K562 (cell line): ENCODE results near the gene PHOSPHO1. TPM values are rescaled to one million over a fixed set of nuclear protein-coding genes. Genes with fewer than 3 reads are reported as not detected.

Experiments
- ATAC-seq: fragments of 200-7000 bp; cut with Tn5 transposase; 3 replicates; pipeline ENCODE4 v1.9.1; 2020; ENCODE audit warnings: moderate library complexity
- BruUV-seq: library from RNA; stranded (reverse); fragments of 400-500 nt; replicated peaks from 2 replicates; lab custom pipeline; 2021; lab: Mats Ljungman, UMichigan
- CTCF ChIA-PET: fragments of 300-600 bp; formaldehyde crosslinking; extraction: SDS; loops from one replicate; lab custom pipeline; 2021; ENCODE audit warnings: low intra/inter-chr PET ratio; lab: Yijun Ruan, JAX
- POLR2A ChIA-PET: fragments of 300-600, 350-650 bp; sonication (Branson Sonifier 250); formaldehyde crosslinking; extraction: SDS; loops from one replicate; lab custom pipeline; 2021; ENCODE audit warnings: antibody characterized with exemption, inconsistent platforms; lab: Yijun Ruan, JAX
- DNase-seq, 4 experiments: peaks; one replicate each; pipeline versions ENCODE4 v3.0.0 to v3.0.0-alpha.2; 2011 to 2018; ENCODE audit warnings: low spot score in 3 of 4, mixed read lengths in 3 of 4; ENCODE audit errors: extremely low read depth in 1 of 4
- FAIRE-seq: peaks from 2 replicates; lab custom pipeline; 2011; peaks lifted over from hg19 to GRCh38; lab: Jason Lieb, UNC
- H2AFZ ChIP-seq: 2 replicates; pipeline ENCODE4 v1.6.0; 2011; ENCODE audit warnings: low read depth, low read length, control low read depth, inconsistent platforms
- H3K27ac ChIP-seq: fragments of 200-600 bp; 3 replicates; pipeline ENCODE4 v1.8.0; 2011; ENCODE audit warnings: low read depth, mild to moderate bottlenecking, control low read depth, inconsistent platforms, low read length, moderate library complexity, mixed read lengths; ENCODE audit errors: extremely low read depth
- H3K27me3 ChIP-seq, 2 experiments: fragments of 300-600 bp in 1 of 2; 2 replicates in 1 of 2; 3 replicates in 1 of 2; pipeline versions ENCODE4 v1.6.0 to v1.8.0; 2011; ENCODE audit warnings: inconsistent platforms in 2 of 2, low read length in 2 of 2, mild to moderate bottlenecking in 1 of 2, mixed read lengths in 1 of 2, moderate library complexity in 1 of 2; ENCODE audit not compliant: control insufficient read depth in 2 of 2, insufficient read depth in 2 of 2
- H3K36me3 ChIP-seq: fragments of 300-600 bp; 3 replicates; pipeline ENCODE4 v1.8.0; 2011; ENCODE audit warnings: mild to moderate bottlenecking, low read length, inconsistent platforms; ENCODE audit not compliant: control insufficient read depth, insufficient read depth
- H3K4me1 ChIP-seq, 2 experiments: fragments of 200-600 bp in 1 of 2; replicated peaks in 1 of 2; 2 replicates in 1 of 2; 3 replicates in 1 of 2; pipeline versions ENCODE4 v1.5.1 to v1.8.0; 2011; ENCODE audit warnings: inconsistent platforms in 2 of 2, low read length in 2 of 2, mild to moderate bottlenecking in 1 of 2, mixed read lengths in 1 of 2, moderate library complexity in 1 of 2; ENCODE audit not compliant: control insufficient read depth in 2 of 2, insufficient read depth in 2 of 2
- H3K4me2 ChIP-seq: 2 replicates; pipeline ENCODE4 v1.6.1; 2011; ENCODE audit warnings: low read length, control low read depth, inconsistent platforms, mixed read lengths; ENCODE audit not compliant: insufficient read depth
- H3K4me3 ChIP-seq: fragments of 200-600 bp; sonication (generic), shearing (Covaris generic); 2 replicates; pipeline ENCODE4 v1.5.1; 2016; ENCODE audit warnings: control low read depth, inconsistent platforms
- H3K79me2 ChIP-seq: fragments of 200-600 bp; 3 replicates; pipeline ENCODE4 v1.8.0; 2011; ENCODE audit warnings: low read length, inconsistent platforms; ENCODE audit not compliant: control insufficient read depth, insufficient read depth
- H3K9ac ChIP-seq, 2 experiments: 2 replicates each; pipeline versions ENCODE4 v1.6.0 to v1.6.1; 2011; ENCODE audit warnings: low read depth in 2 of 2, low read length in 2 of 2, control low read depth in 1 of 2, inconsistent platforms in 1 of 2, mild to moderate bottlenecking in 1 of 2, mixed read lengths in 1 of 2; ENCODE audit not compliant: insufficient read depth in 1 of 2
- H3K9me1 ChIP-seq: one replicate; pipeline ENCODE4 v1.6.0; 2011; ENCODE audit warnings: inconsistent platforms, mild to moderate bottlenecking, low read length, moderate library complexity; ENCODE audit not compliant: control insufficient read depth, insufficient read depth
- H3K9me3 ChIP-seq: replicated peaks from 2 replicates; pipeline ENCODE4 v1.5.1; 2011; ENCODE audit warnings: low read depth, low read length, inconsistent platforms; ENCODE audit not compliant: control insufficient read depth, insufficient read depth
- H4K20me1 ChIP-seq: replicated peaks from 2 replicates; pipeline ENCODE4 v1.6.1; 2011; ENCODE audit warnings: low read length, inconsistent platforms, mixed read lengths; ENCODE audit not compliant: control insufficient read depth, insufficient read depth
- CBFA2T3 ChIP-seq: fragments of 450-650 bp; IDR thresholded peaks from 2 replicates; pipeline ENCODE4 v1.6.1; 2017
- CREB3 ChIP-seq: fragments of 450-650 bp; conservative IDR thresholded peaks from 2 replicates; pipeline ENCODE4 v1.6.1; 2016; ENCODE audit warnings: missing genetic modification characterization, low read depth, mild to moderate bottlenecking, missing compliant biosample characterization, moderate library complexity
- DIDO1 ChIP-seq: fragments of 450-650 bp; IDR thresholded peaks from 2 replicates; pipeline ENCODE4 v1.6.1; 2016; ENCODE audit warnings: low read depth, missing biosample characterization, missing genetic modification characterization
- ELF4 ChIP-seq: fragments of 450-650 bp; formaldehyde crosslinking; IDR thresholded peaks from 2 replicates; pipeline ENCODE4 v1.4.0; 2022; ENCODE audit warnings: missing genetic modification characterization
- GATAD2B ChIP-seq: fragments of 450-650 bp; IDR thresholded peaks from 2 replicates; pipeline ENCODE4 v1.6.1; 2017; ENCODE audit warnings: mild to moderate bottlenecking, borderline replicate concordance
- GTF2B ChIP-seq: IDR thresholded peaks from 2 replicates; pipeline ENCODE4 v1.6.1; 2011; ENCODE audit not compliant: insufficient read length; ENCODE audit errors: extremely low read depth
- KLF13 ChIP-seq: fragments of 450-650 bp; IDR thresholded peaks from 2 replicates; pipeline ENCODE4 v1.6.1; 2016; ENCODE audit warnings: missing genetic modification characterization, low read depth, mild to moderate bottlenecking, missing compliant biosample characterization, moderate library complexity, borderline replicate concordance
- NELFE ChIP-seq: IDR thresholded peaks from 2 replicates; pipeline ENCODE4 v1.6.1; 2011; ENCODE audit warnings: mild to moderate bottlenecking; ENCODE audit not compliant: insufficient read depth, insufficient read length
- NR3C1 ChIP-seq: sonication (generic); formaldehyde crosslinking; IDR thresholded peaks from 2 replicates; pipeline ENCODE4 v1.8.1; 2022; ENCODE audit warnings: missing genetic modification reagents
- PTTG1 ChIP-seq: fragments of 450-650 bp; IDR thresholded peaks from 2 replicates; pipeline ENCODE4 v1.6.1; 2016; ENCODE audit warnings: low read depth, mild to moderate bottlenecking, missing genetic modification characterization, missing compliant biosample characterization
- SETDB1 ChIP-seq: IDR thresholded peaks from one replicate; pipeline ENCODE4 v1.6.1; 2012; ENCODE audit warnings: low read length, control low read depth, inconsistent platforms
- SNIP1 ChIP-seq: fragments of 450-650 bp; IDR thresholded peaks from 2 replicates; pipeline ENCODE4 v1.7.1; 2017; ENCODE audit warnings: low read depth, mild to moderate bottlenecking
- SRSF9 ChIP-seq: fragments of 200-400 bp; formaldehyde crosslinking; IDR thresholded peaks from 2 replicates; pipeline ENCODE4 v1.6.1; 2017; ENCODE audit warnings: low read depth, low read length, borderline replicate concordance
- TCF7L2 ChIP-seq: fragments of 150-350 bp; IDR thresholded peaks from 2 replicates; pipeline ENCODE4 v1.6.1; 2016; ENCODE audit warnings: low read depth, mild to moderate bottlenecking, low read length, moderate library complexity
- ZNF583 ChIP-seq: fragments of 250-450 bp; sonication (Bioruptor Pico); IDR thresholded peaks from 2 replicates; pipeline ENCODE4 v1.4.0; 2020
- ZNF79 ChIP-seq: fragments of 250-450 bp; sonication (Bioruptor Pico); IDR thresholded peaks from 2 replicates; pipeline ENCODE4 v1.4.0; 2020; ENCODE audit warnings: low read depth, mild to moderate bottlenecking, moderate library complexity
- WGBS: fragments of 100-300 bp; shearing (Covaris generic); methylation state at CpG from one replicate; pipeline ENCODE4 v1.1.6; 2016; ENCODE audit warnings: low coverage, mixed read lengths; ENCODE audit not compliant: insufficient coverage; ENCODE audit errors: missing lambda C conversion rate; 5-methylcytosine and 5-hydroxymethylcytosine counted together
- in situ Hi-C: fragments of 300-500 bp; cut with MboI; formaldehyde crosslinking; loops from 4 replicates; pipeline ENCODE4 v1.15.0; 2018; ENCODE audit warnings: inconsistent platforms, mixed read lengths
- intact Hi-C: fragments of 100-400 bp; cut with micrococcal nuclease; formaldehyde crosslinking; loops from 2 replicates; pipeline ENCODE4 v1.14.2; 2022
- polyA plus RNA-seq, 8 experiments: library from polyadenylated mRNA; depleted of rRNA in 4 of 8; stranded (reverse) in 5 of 8; unstranded in 3 of 8; fragments of >200 nt; fragmentation: Nextera tagmentation in 2 of 8; fragmentation: Illumina TruSeq in 1 of 8; extraction: Ambion mirVana in 2 of 8; extraction: Trizol in 1 of 8; gene quantifications; 2 replicates each; pipeline versions ENCODE4 v1.2.1 to v1.2.3, GENCODE V29; 2011 to 2014; ENCODE audit warnings: inconsistent platforms in 1 of 8, missing spikeins in 1 of 8
- total RNA-seq, 7 experiments: library from RNA; depleted of rRNA in 6 of 7; stranded (reverse); fragments of >200 nt in 6 of 7; fragmentation: Illumina TruSeq in 2 of 7; extraction: Trizol in 2 of 7; gene quantifications; 2 replicates each; pipeline versions ENCODE4 v1.2.1 to v1.2.3, GENCODE V29; 2011 to 2021; ENCODE audit warnings: low replicate concordance in 1 of 7
- TF ChIP-seq, protein P1 (sequence below): fragments of 250-450 bp; sonication (Bioruptor Pico); IDR thresholded peaks from 2 replicates; pipeline ENCODE4 v1.4.0; 2020; ENCODE audit warnings: mild to moderate bottlenecking, moderate library complexity, borderline replicate concordance

PHOSPHO1 gene
- total and polyA plus RNA-seq, 9 of the 15 experiments (the other 6 are each of a cell fraction or from before 2014, with no cell fraction given): 0.06 to 0.07 TPM; not detected in 7

DNA sequence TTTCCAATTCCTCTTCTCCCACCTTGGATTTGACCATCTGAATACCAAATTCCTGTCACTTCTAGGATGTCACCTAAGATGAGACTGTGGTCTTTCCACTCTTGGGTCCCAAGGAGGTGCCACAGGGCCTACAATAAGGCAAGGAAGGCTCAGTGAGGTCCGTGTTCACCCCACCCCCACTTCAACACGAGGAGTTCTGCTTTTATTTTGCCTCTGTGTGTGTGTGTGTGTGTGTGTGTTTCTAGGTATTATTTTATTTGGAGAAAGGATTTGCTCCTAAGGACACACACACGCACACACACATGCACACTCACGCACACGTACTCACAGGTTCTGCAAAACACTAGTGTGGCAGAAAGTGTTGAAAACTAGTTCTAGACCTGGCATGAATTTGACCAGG lies 24.5 kb upstream of the PHOSPHO1 start:
- Histone ChIP-seq H3K27me3 (peaks cover 0 to 12% of the 10 kb centered on the region in 2 experiments; a peak in 1 of 5 replicates), H3K79me2 (no peaks in the 10 kb centered on the region), H3K4me1 (peaks cover 5% of the 10 kb centered on the region in 2 experiments; a peak in 4 of 5 replicates), H3K9me3 (no peaks in the 10 kb centered on the region), H2AFZ (no peak overlapping the region), H3K4me2 (no peak overlapping the region), H4K20me1 (no peaks in the 10 kb centered on the region), H3K9me1 (no peaks in the 10 kb centered on the region), H3K36me3 (no peaks in the 10 kb centered on the region), H3K4me3 (no peak overlapping the region), H3K9ac (no peak overlapping the region), H3K27ac (no peak overlapping the region)
- in situ Hi-C loops (no loop called here), intact Hi-C loops (no loop called here)
- ChIA-PET POLR2A (interaction anchor here (0.9 kb wide), 1 partner anchor 42 kb away, joined by 3 read pairs; no protein-coding TSS in a partner anchor), CTCF (no interaction called here)
- 54% methylated on average over 5 of the region's 5 CpGs for WGBS
- BruUV-seq: no TSS peak
- FAIRE-seq (no peak), ATAC-seq (no peak), DNase-seq (no peak)
- TF ChIP-seq GTF2B: no peak
- no peak for TF ChIP-seq CBFA2T3
- TF ChIP-seq ZNF583 (CRISPR knock-in tag): no peak
- no peak for TF ChIP-seq NELFE
- TF ChIP-seq, protein P1, sequence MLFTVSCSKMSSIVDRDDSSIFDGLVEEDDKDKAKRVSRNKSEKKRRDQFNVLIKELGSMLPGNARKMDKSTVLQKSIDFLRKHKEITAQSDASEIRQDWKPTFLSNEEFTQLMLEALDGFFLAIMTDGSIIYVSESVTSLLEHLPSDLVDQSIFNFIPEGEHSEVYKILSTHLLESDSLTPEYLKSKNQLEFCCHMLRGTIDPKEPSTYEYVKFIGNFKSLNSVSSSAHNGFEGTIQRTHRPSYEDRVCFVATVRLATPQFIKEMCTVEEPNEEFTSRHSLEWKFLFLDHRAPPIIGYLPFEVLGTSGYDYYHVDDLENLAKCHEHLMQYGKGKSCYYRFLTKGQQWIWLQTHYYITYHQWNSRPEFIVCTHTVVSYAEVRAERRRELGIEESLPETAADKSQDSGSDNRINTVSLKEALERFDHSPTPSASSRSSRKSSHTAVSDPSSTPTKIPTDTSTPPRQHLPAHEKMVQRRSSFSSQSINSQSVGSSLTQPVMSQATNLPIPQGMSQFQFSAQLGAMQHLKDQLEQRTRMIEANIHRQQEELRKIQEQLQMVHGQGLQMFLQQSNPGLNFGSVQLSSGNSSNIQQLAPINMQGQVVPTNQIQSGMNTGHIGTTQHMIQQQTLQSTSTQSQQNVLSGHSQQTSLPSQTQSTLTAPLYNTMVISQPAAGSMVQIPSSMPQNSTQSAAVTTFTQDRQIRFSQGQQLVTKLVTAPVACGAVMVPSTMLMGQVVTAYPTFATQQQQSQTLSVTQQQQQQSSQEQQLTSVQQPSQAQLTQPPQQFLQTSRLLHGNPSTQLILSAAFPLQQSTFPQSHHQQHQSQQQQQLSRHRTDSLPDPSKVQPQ (CRISPR knock-in tag): no peak
- no peak for TF ChIP-seq NR3C1
- TF ChIP-seq ELF4 (CRISPR knock-in tag): no peak
- TF ChIP-seq KLF13: no peak
- TF ChIP-seq SRSF9: no peak
- no peak for TF ChIP-seq SETDB1
- no peak for TF ChIP-seq TCF7L2
- TF ChIP-seq GATAD2B: no peak
- TF ChIP-seq SNIP1: no peak
- no peak for TF ChIP-seq CREB3 (tag)
- TF ChIP-seq ZNF79 (CRISPR knock-in tag): no peak
- TF ChIP-seq PTTG1 (tag): no peak
- TF ChIP-seq DIDO1 (tag): no peak
